A549 treated with DMSO at 1 μM for 4 hours (cell line): ENCODE measurements around the gene PPP2R3B. TPM values are rescaled to one million over a fixed set of nuclear protein-coding genes. Genes with fewer than 3 reads are reported as not detected.

Source experiments
- total RNA-seq: library from RNA; stranded (reverse); fragments of 200-300 nt; extraction: Qiagen RNA extraction; gene quantifications from 5 replicates; pipeline ENCODE4 v1.2.3, GENCODE V29; 2022; ENCODE audit warnings: low read depth

PPP2R3B gene, protein sequence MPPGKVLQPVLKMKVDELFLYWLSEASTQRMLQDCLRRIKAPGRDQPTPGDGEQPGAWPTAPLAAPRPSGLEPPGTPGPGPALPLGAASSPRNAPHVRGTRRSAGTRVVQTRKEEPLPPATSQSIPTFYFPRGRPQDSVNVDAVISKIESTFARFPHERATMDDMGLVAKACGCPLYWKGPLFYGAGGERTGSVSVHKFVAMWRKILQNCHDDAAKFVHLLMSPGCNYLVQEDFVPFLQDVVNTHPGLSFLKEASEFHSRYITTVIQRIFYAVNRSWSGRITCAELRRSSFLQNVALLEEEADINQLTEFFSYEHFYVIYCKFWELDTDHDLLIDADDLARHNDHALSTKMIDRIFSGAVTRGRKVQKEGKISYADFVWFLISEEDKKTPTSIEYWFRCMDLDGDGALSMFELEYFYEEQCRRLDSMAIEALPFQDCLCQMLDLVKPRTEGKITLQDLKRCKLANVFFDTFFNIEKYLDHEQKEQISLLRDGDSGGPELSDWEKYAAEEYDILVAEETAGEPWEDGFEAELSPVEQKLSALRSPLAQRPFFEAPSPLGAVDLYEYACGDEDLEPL
- 17.0 to 28.1 TPM (median 22.3 TPM) in 5 replicates for total RNA-seq

DNA sequence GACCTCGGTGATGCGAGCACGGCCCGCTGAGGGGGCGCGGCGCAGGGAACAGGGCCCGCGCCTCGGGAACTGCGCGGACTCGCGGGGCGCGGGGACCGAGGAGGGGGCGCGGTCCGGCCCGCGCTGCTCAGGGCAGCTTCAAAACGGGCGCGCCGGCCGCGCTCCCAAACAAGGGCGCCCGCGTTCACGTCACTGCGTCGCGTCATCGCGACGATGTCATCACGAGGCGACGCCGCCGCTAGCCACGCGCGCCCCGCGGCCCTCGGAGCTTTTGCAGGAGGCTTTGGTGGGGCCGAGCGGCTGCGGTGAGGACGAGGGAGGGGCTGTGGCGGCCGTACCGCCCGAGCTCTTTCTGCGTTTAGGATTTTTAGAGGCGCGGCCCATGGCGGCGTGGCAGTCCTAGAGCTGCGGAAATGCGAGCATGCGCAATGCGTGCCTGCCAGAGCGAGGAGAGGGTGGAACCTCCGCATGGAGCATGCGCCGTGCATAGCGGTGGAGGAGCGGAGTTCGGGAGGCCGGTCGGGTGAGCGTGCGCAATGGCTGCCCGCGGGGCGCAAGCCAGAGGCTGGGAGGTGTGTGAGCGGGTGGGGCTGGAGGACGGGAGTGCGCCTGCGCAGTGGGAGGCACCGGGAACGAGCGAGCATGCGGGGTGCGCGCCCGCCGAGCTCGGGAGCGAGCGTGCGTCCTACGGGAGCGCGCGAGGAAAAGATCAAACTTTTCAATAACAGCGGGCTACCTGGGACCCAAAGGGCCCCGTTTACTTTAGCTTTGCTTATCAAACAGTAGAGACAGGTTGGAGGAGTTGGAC is at the start of gene PPP2R3B:
Gene PPP2R3B (minus strand): TSS at position 140 of the 808 bp plus-strand sequence. CDS start 216 bp downstream, outside the sequence.

DNA sequence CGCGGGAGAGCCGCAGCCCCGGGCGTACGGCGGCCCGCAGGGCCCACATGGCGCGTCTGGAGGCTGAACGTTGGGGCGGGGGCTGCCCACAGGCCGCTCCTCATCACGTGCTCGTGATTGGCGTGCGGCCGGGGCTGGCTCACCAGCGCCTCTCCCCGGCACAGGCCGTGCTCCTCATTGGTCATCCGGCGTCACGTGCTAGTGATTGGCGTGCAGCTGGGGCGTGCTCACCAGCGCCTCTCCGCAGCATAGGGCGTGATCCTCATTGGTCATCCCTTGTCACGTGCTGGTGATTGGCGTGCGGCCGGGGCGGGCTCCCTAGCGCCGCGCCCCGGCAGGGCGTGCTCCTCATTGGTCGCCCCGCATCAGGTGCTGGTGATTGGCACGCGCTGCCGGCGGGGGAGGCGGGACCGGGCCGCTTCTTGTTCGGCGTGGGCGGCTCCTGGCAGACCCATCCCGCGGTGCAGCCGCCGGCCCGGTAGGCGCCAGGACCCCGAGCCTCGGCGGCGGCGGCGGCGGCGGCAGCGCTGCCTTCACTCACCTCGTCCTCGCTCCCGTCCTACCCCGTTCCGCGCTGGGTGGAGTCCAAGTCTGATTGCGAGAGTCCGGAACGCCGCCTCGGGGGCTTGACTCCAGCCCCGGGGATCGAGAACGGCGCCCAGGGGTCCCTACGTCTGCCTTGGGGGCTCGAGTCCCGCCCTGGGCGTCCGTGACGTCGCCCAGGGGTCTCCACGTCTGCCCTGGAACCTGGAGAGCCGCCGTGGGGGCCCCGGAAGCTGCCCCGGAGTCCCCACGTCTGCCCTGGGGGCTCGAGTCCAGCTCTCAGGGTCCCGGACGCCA is 67.7 kb downstream of the PPP2R3B start, which contains the start of gene GTPBP6:
Gene GTPBP6 (minus strand): TSS at position 58 of the 840 bp plus-strand sequence. CDS start 9 bp downstream, at position 49.

Other genes starting within 250 kb of the PPP2R3B start
- 35.2 to 40.0 TPM (median 36.0 TPM) in 5 replicates for gene PLCXD1, start 105.5 kb downstream of the PPP2R3B start, total RNA-seq
- gene GTPBP6, start 68.1 kb downstream of the PPP2R3B start, total RNA-seq = 42.4 to 58.5 TPM (median 49.0 TPM) in 5 replicates
- not detected in 5 replicates for gene SHOX, start 243.9 kb upstream of the PPP2R3B start, total RNA-seq